CD4-positive, alpha-beta T cell (primary cell): ENCODE data around the gene EOLA1. TPM values are rescaled to one million over a fixed set of nuclear protein-coding genes. Genes with fewer than 3 reads are reported as not detected.
"Not testable (repeated sequence)": the region's sequence is repeated elsewhere in the genome, so short reads cannot be mapped to it uniquely, and the experiment has no call there.

Source experiments
- ATAC-seq: fragments of 200-7000 bp; cut with Tn5 transposase; one replicate; pipeline ENCODE4 v1.10.0; 2022; ENCODE audit warnings: mild to moderate bottlenecking; ENCODE audit not compliant: poor library complexity
- CTCF ChIA-PET: fragments of 350-600 bp; sonication (Branson Sonifier 250); formaldehyde crosslinking; loops from one replicate; lab custom pipeline; 2021; ENCODE audit warnings: antibody characterized with exemption, inconsistent platforms; lab: Charles Lee
- POLR2A ChIA-PET: fragments of 350-600 bp; sonication (Branson Sonifier 250); formaldehyde crosslinking; loops from one replicate; lab custom pipeline; 2021; ENCODE audit warnings: antibody characterized with exemption, inconsistent platforms; lab: Charles Lee
- DNase-seq, 14 experiments: peaks; one replicate each; pipeline ENCODE4 v3.0.0-alpha.2; 2013 to 2020; ENCODE audit warnings: mixed read lengths in 2 of 14
- H3K27ac ChIP-seq, 2 donors: one replicate each; pipeline versions ENCODE4 v1.5.1 to v1.7.0; 2013; ENCODE audit warnings: low read length in 2 of 2, low read depth in 1 of 2, mild to moderate bottlenecking in 1 of 2
- H3K27me3 ChIP-seq, 2 experiments: 1 replicate in 1 of 2; 2 replicates in 1 of 2; pipeline versions ENCODE4 v1.6.1 to v1.7.0; 2013; ENCODE audit warnings: low read length in 2 of 2, control low read depth in 1 of 2, mild to moderate bottlenecking in 1 of 2, moderate library complexity in 1 of 2; ENCODE audit not compliant: insufficient read depth in 2 of 2, control insufficient read depth in 1 of 2
- H3K36me3 ChIP-seq: one replicate; pipeline ENCODE4 v1.6.1; 2013; ENCODE audit warnings: low read length, control low read depth; ENCODE audit not compliant: insufficient read depth
- H3K4me1 ChIP-seq: one replicate; pipeline ENCODE4 v1.6.1; 2013; ENCODE audit warnings: low read length, control low read depth; ENCODE audit not compliant: insufficient read depth
- H3K4me3 ChIP-seq: one replicate; pipeline ENCODE4 v1.5.1; 2013; ENCODE audit warnings: mild to moderate bottlenecking, low read length, moderate library complexity
- H3K9me3 ChIP-seq, 2 experiments: 1 replicate in 1 of 2; 2 replicates in 1 of 2; pipeline versions ENCODE4 v1.6.1 to v1.7.0; 2013; ENCODE audit warnings: low read length in 2 of 2, mild to moderate bottlenecking in 2 of 2, control low read depth in 1 of 2, moderate library complexity in 1 of 2; ENCODE audit not compliant: control insufficient read depth in 1 of 2, insufficient read depth in 1 of 2
- H3K27ac Mint-ChIP-seq: one replicate; pipeline ENCODE4 v1.8.0; 2020; ENCODE audit warnings: mixed read lengths
- H3K27me3 Mint-ChIP-seq: one replicate; pipeline ENCODE4 v1.8.0; 2021; ENCODE audit warnings: mixed read lengths
- H3K36me3 Mint-ChIP-seq: one replicate; pipeline ENCODE4 v1.8.0; 2021; ENCODE audit warnings: low read depth, mixed read lengths
- H3K4me1 Mint-ChIP-seq: one replicate; pipeline ENCODE4 v1.8.0; 2021; ENCODE audit warnings: low read depth, mixed read lengths
- H3K4me3 Mint-ChIP-seq: one replicate; pipeline ENCODE4 v1.8.0; 2020; ENCODE audit warnings: mild to moderate bottlenecking, mixed read lengths
- H3K9me3 Mint-ChIP-seq: one replicate; pipeline ENCODE4 v1.8.0; 2020; ENCODE audit warnings: mixed read lengths
- intact Hi-C, 2 experiments: fragments of 100-400 bp; cut with DNase I in 1 of 2; cut with micrococcal nuclease in 1 of 2; formaldehyde crosslinking; loops; one replicate each; pipeline versions ENCODE4 v1.15.1 to v1.9.0; 2023 to 2025; cut with DNase I, micrococcal nuclease
- total RNA-seq, 174 experiments: library from RNA in 2 of 174; stranded (reverse) in 2 of 174; gene quantifications; one replicate each; pipeline ENCODE4 v1.2.3 and lab custom pipeline; 2021 to 2026
- TF ChIP-seq, protein P1 (sequence below): fragments of 200-600 bp; IDR thresholded peaks from one replicate; pipeline ENCODE4 v1.8.0; 2022; ENCODE audit warnings: antibody characterized with exemption, mild to moderate bottlenecking

The EOLA1 gene
- total RNA-seq, 2 experiments from 2014 or later = 63.1 to 68.5 TPM

DNA sequence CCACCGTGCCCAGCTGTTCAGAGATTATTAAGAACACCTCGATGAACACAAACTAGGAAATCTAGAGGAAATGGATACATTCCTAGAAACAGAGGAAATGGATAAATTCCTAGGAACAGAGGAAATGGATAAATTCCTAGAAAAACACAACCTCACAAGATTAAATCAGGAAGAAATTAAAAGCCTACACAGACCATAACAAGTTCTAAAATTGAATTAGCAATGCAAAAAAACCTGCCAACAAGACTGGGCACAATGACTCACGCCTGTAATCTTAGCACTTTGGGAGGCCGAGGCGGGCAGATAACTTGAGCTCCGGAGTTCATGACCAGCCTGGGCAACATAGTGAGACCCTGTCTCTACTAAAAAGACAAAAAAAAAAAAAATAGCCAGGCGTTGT, 22.6 kb upstream of the EOLA1 start:
- peaks cover 28% of the 10 kb centered on the region for H3K4me1 Mint-ChIP-seq
- TF ChIP-seq, protein P1, sequence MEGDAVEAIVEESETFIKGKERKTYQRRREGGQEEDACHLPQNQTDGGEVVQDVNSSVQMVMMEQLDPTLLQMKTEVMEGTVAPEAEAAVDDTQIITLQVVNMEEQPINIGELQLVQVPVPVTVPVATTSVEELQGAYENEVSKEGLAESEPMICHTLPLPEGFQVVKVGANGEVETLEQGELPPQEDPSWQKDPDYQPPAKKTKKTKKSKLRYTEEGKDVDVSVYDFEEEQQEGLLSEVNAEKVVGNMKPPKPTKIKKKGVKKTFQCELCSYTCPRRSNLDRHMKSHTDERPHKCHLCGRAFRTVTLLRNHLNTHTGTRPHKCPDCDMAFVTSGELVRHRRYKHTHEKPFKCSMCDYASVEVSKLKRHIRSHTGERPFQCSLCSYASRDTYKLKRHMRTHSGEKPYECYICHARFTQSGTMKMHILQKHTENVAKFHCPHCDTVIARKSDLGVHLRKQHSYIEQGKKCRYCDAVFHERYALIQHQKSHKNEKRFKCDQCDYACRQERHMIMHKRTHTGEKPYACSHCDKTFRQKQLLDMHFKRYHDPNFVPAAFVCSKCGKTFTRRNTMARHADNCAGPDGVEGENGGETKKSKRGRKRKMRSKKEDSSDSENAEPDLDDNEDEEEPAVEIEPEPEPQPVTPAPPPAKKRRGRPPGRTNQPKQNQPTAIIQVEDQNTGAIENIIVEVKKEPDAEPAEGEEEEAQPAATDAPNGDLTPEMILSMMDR = no peak
- Histone ChIP-seq H3K4me1 (peaks cover 31% of the 10 kb centered on the region), H3K9me3 (no peaks in the 10 kb centered on the region), H3K4me3 (no peak overlapping the region), H3K27ac (no peak overlapping the region), H3K27me3 (no peaks in the 10 kb centered on the region), H3K36me3 (no peaks in the 10 kb centered on the region)
- H3K36me3 Mint-ChIP-seq = no peaks in the 10 kb centered on the region
- ATAC-seq (no peak), DNase-seq (no peak)
- ChIA-PET CTCF (interaction anchor here (0.8 kb wide), 1 partner anchor 9 kb away, joined by 3 read pairs; no protein-coding TSS in a partner anchor), POLR2A (no interaction called here)
- H3K9me3 Mint-ChIP-seq = no peaks in the 10 kb centered on the region
- H3K4me3 Mint-ChIP-seq = no peak overlapping the region
- no peaks in the 10 kb centered on the region for H3K27me3 Mint-ChIP-seq
- intact Hi-C loops = no loop called here
- H3K27ac Mint-ChIP-seq = no peak overlapping the region

DNA sequence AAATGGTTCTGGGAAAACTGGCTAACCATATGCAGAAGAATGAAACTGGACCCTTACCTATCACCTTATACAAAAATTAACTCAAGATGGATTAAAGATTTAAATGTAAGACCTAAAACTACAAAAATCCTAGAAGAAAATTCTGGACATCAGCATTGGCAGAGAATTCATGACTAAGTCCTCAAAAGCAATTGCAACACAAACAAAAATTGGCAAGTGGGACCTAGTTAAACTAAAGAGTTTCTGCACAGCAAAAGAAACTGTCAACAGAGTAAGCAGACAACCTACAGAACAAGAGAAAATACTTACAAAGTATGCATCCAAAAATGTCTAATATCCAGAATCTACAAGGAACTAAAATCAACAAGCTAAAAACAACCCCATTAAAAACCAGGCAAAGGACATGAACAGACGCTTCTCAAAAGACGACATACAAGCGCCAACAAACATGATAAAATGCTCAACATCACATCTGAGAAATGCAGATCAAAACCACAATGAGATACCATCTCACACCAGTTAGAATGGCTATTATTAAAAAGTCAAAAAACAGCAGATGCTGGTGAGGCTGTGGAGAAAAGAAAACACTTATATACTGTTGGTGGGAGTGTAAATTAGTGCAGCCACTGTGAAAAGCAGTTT, 20.1 kb upstream of the EOLA1 start:
- H3K27me3 Mint-ChIP-seq, H3K4me3 ChIP-seq, H3K9me3 ChIP-seq, H3K27me3 ChIP-seq, ATAC-seq, H3K36me3 Mint-ChIP-seq, H3K27ac ChIP-seq, H3K9me3 Mint-ChIP-seq, H3K36me3 ChIP-seq: not testable (repeated sequence)
- H3K27ac Mint-ChIP-seq = peak overlapping the region; percentile 59
- peak in 1 of 14 experiments; percentile 48 for DNase-seq
- intact Hi-C loops = loop anchor here in 1 of 2 experiments (2.0 kb wide), 1 partner anchor 16 kb away; the partner anchor contains the start of gene IDS
- H3K4me1 ChIP-seq = peaks cover 42% of the 10 kb centered on the region
- CTCF ChIA-PET = interaction anchor here (1.6 to 2.4 kb wide), 2 partner anchors 9 to 19 kb away, joined by 3 to 9 read pairs; no protein-coding TSS in a partner anchor
- peak overlapping the region; percentile 73 for H3K4me3 Mint-ChIP-seq
- peaks cover 37% of the 10 kb centered on the region for H3K4me1 Mint-ChIP-seq
- POLR2A ChIA-PET = interaction anchor here (2.0 to 2.8 kb wide), 2 partner anchors 16 to 19 kb away, joined by 9 to 21 read pairs; partner anchors contain the start of genes EOLA1 and IDS

DNA sequence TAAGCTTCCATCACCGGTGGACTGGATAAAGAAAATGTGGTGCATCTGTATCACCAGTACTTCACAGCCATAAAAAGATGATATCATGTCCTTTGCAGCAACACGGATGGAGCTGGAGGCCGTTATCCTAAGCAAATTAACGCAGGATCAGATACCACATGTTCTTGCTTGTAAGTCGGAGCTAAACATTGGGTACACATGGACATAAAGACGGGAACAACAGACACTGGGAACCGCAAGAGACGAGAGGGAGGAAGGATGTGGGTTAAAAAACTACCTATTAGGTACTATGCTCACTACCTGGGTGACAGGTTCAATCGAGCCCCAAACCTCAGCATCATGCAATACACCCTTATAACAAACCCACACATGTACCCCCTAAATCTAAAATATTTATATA, 19.4 kb upstream of the EOLA1 start:
- no peaks in the 10 kb centered on the region for H3K36me3 ChIP-seq
- peak in 4 of 14 experiments; percentile 40 to 74 (median 66) for DNase-seq
- intact Hi-C loops = loop anchor here in 1 of 2 experiments (2.0 kb wide), 1 partner anchor 17 kb away; the partner anchor contains the start of gene IDS
- H3K27me3 ChIP-seq = no peaks in the 10 kb centered on the region
- H3K4me3 ChIP-seq = no peak overlapping the region
- no peaks in the 10 kb centered on the region for H3K9me3 ChIP-seq
- peaks cover 49% of the 10 kb centered on the region for H3K4me1 ChIP-seq
- POLR2A ChIA-PET = interaction anchor here (0.8 to 2.8 kb wide), 3 partner anchors 9 to 19 kb away, joined by 3 to 21 read pairs (median 9); partner anchors contain the start of genes EOLA1 and IDS
- Mint-ChIP-seq H3K36me3 (no peaks in the 10 kb centered on the region), H3K27ac (peak overlapping the region; percentile 59), H3K27me3 (no peaks in the 10 kb centered on the region), H3K9me3 (no peaks in the 10 kb centered on the region), H3K4me3 (peak overlapping the region; percentile 73), H3K4me1 (peaks cover 43% of the 10 kb centered on the region)
- peak overlapping the region in 1 of 2 donors; percentile 25 for H3K27ac ChIP-seq
- ATAC-seq = peak; percentile 11
- CTCF ChIA-PET = interaction anchor here (1.6 to 2.4 kb wide), 2 partner anchors 9 to 19 kb away, joined by 3 to 9 read pairs; no protein-coding TSS in a partner anchor
- TF ChIP-seq, protein P1 = no peak
